OCI-LY7 (cell line): ENCODE measurements around the gene SENP5. TPM values are rescaled to one million over a fixed set of nuclear protein-coding genes. Genes with fewer than 3 reads are reported as not detected.

Source experiments
- BruUV-seq: library from RNA; stranded (reverse); fragments of 400-500 nt; replicated peaks from 2 replicates; lab custom pipeline; 2021; lab: Mats Ljungman, UMichigan
- CTCF ChIA-PET: fragments of 300-600 bp; sonication (Branson Sonifier 250); formaldehyde crosslinking; loops from one replicate; lab custom pipeline; 2022; ENCODE audit warnings: antibody characterized with exemption; ENCODE audit not compliant: unreplicated experiment; lab: Charles Lee
- POLR2A ChIA-PET: fragments of 300-600 bp; sonication (Branson Sonifier 250); formaldehyde crosslinking; loops from one replicate; lab custom pipeline; 2022; ENCODE audit warnings: antibody characterized with exemption; lab: Charles Lee
- DNase-seq: peaks from one replicate; pipeline ENCODE4 v3.0.0-alpha.2; 2015; ENCODE audit warnings: low spot score
- H2AFZ ChIP-seq: fragments of 200-600 bp; sonication (generic), shearing (Covaris generic); 2 replicates; pipeline ENCODE4 v1.6.1; 2014; ENCODE audit warnings: mild to moderate bottlenecking, antibody characterized with exemption, low read length, moderate library complexity
- H3K27ac ChIP-seq: fragments of 200-600 bp; sonication (generic); 2 replicates; pipeline ENCODE4 v1.5.1; 2014; ENCODE audit warnings: mixed run types, low read depth, mild to moderate bottlenecking, moderate library complexity, low read length, inconsistent platforms; ENCODE audit not compliant: poor library complexity, severe bottlenecking
- H3K36me3 ChIP-seq: fragments of 200-600 bp; sonication (generic); 2 replicates; pipeline ENCODE4 v1.6.1; 2014; ENCODE audit warnings: mild to moderate bottlenecking, antibody characterized with exemption, low read length, moderate library complexity, mixed read lengths; ENCODE audit not compliant: insufficient read depth
- H3K4me1 ChIP-seq: fragments of 200-600 bp; sonication (generic); 2 replicates; pipeline ENCODE4 v1.5.1; 2014; ENCODE audit warnings: mild to moderate bottlenecking, low read length; ENCODE audit not compliant: insufficient read depth, poor library complexity, severe bottlenecking
- H3K4me2 ChIP-seq: fragments of 200-600 bp; sonication (generic); 2 replicates; pipeline ENCODE4 v1.6.1; 2014; ENCODE audit warnings: mild to moderate bottlenecking, low read length
- H3K4me3 ChIP-seq: fragments of 200-600 bp; sonication (generic); 2 replicates; pipeline ENCODE4 v1.5.1; 2014; ENCODE audit warnings: mild to moderate bottlenecking, low read depth, low read length; ENCODE audit not compliant: poor library complexity, severe bottlenecking
- H3K79me2 ChIP-seq: fragments of 200-600 bp; sonication (generic); 2 replicates; pipeline ENCODE4 v1.6.1; 2016; ENCODE audit warnings: low read depth, mild to moderate bottlenecking, low read length, moderate library complexity, mixed read lengths; ENCODE audit not compliant: insufficient read depth
- H3K9me2 ChIP-seq: fragments of 200-600 bp; sonication (generic); 2 replicates; pipeline ENCODE4 v1.6.1; 2016; ENCODE audit warnings: mild to moderate bottlenecking, low read length, mixed read lengths; ENCODE audit not compliant: insufficient read depth
- H3K9me3 ChIP-seq: fragments of 200-600 bp; sonication (generic); 2 replicates; pipeline ENCODE4 v1.6.1; 2014; ENCODE audit warnings: mild to moderate bottlenecking, mixed run types, low read length, mixed read lengths
- H4K20me1 ChIP-seq: fragments of 200-600 bp; sonication (generic); 2 replicates; pipeline ENCODE4 v1.6.1; 2014; ENCODE audit warnings: mild to moderate bottlenecking, antibody characterized with exemption, low read length, moderate library complexity, mixed read lengths; ENCODE audit not compliant: insufficient read depth
- EZH2phosphoT487 ChIP-seq: fragments of 200-600 bp; sonication (generic); IDR thresholded peaks from 2 replicates; pipeline ENCODE4 v1.6.1; 2018; ENCODE audit warnings: low read depth, borderline replicate concordance, mild to moderate bottlenecking, mixed run types, antibody characterized with exemption, low read length, moderate library complexity, mixed read lengths
- intact Hi-C: fragments of 100-400 bp; cut with micrococcal nuclease; formaldehyde crosslinking; loops from one replicate; pipeline ENCODE4 v1.10.0; 2022; ENCODE audit not compliant: unreplicated experiment
- total RNA-seq, 2 experiments: library from RNA; depleted of rRNA in 1 of 2; stranded (reverse); fragments of >200 nt in 1 of 2; shearing (Covaris generic) in 1 of 2; gene quantifications; 2 replicates each; pipeline ENCODE4 v1.2.3, GENCODE V29; 2014 to 2022
- TF ChIP-seq, protein P1 (sequence below): fragments of 200-600 bp; sonication (generic); conservative IDR thresholded peaks from 2 replicates; pipeline ENCODE4 v1.5.1; 2014; ENCODE audit warnings: mild to moderate bottlenecking, antibody characterized with exemption, low read length, moderate library complexity, mixed read lengths

Gene SENP5
- total RNA-seq, 2 experiments from 2014 or later: 40.2 to 42.9 TPM

DNA sequence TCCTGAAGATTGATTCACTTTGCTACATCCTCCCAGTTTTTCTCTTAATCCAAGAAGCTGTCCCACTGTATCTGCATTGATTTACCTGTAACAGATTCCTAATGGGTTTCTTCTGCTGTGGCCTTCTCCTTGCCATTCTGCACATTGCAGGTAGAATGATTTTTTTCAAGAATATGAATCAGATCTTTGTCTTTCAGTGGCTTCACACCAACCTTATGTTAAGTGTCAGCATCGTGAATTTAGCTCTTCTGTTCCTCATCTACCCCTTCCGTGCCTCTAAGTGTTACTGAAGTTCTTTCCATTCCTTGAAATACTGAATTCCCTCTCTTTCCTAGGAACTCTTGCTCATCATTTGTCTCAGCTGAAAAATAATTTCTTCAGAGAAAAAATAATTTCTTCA lies 7.5 kb downstream of the SENP5 start:
- intact Hi-C loops: no loop called here
- TF ChIP-seq, protein P1, sequence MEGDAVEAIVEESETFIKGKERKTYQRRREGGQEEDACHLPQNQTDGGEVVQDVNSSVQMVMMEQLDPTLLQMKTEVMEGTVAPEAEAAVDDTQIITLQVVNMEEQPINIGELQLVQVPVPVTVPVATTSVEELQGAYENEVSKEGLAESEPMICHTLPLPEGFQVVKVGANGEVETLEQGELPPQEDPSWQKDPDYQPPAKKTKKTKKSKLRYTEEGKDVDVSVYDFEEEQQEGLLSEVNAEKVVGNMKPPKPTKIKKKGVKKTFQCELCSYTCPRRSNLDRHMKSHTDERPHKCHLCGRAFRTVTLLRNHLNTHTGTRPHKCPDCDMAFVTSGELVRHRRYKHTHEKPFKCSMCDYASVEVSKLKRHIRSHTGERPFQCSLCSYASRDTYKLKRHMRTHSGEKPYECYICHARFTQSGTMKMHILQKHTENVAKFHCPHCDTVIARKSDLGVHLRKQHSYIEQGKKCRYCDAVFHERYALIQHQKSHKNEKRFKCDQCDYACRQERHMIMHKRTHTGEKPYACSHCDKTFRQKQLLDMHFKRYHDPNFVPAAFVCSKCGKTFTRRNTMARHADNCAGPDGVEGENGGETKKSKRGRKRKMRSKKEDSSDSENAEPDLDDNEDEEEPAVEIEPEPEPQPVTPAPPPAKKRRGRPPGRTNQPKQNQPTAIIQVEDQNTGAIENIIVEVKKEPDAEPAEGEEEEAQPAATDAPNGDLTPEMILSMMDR: no peak
- no peak for TF ChIP-seq EZH2phosphoT487
- H3K36me3 ChIP-seq: peaks cover 20% of the 10 kb centered on the region
- H3K4me2 ChIP-seq: no peak overlapping the region
- no peak overlapping the region for H3K4me3 ChIP-seq
- CTCF ChIA-PET: no interaction called here
- no peak overlapping the region for H3K27ac ChIP-seq
- no peak for DNase-seq
- H4K20me1 ChIP-seq: peaks cover 23% of the 10 kb centered on the region
- H3K9me3 ChIP-seq: no peaks in the 10 kb centered on the region
- peaks cover 98% of the 10 kb centered on the region for H3K79me2 ChIP-seq
- H3K4me1 ChIP-seq: no peaks in the 10 kb centered on the region
- H3K9me2 ChIP-seq: no peaks in the 10 kb centered on the region
- BruUV-seq: no TSS peak
- no peak overlapping the region for H2AFZ ChIP-seq
- POLR2A ChIA-PET: interaction anchor here (0.7 to 1.1 kb wide), 3 partner anchors 12 to 404 kb away, joined by 3 to 8 read pairs (median 3); partner anchors contain the start of gene NCBP2

DNA sequence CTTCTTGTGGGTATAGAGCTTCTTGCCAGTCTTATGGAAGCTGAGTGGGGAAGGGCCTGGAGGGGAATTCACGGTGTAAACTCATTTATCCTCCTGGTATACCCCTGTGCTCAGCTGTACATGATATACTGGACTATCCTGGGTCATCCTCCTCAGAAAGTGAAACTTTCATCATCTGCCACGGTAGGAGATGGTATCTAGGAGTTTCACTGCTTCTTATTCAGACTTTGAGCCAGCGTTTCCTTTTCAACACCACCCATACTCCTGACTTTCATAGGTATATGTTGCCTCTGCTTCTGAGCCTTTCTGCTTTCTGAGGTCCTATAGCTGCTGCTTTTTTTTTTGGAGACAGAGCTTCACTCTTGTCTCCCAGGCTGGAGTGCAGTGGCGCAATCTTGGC lies 15.6 kb downstream of the SENP5 start:
- no peak overlapping the region for H3K27ac ChIP-seq
- ChIA-PET CTCF (no interaction called here), POLR2A (no interaction called here)
- no peak for TF ChIP-seq EZH2phosphoT487
- TF ChIP-seq, protein P1: no peak
- peaks cover 67% of the 10 kb centered on the region for H3K79me2 ChIP-seq
- no peak overlapping the region for H2AFZ ChIP-seq
- H3K4me2 ChIP-seq: no peak overlapping the region
- BruUV-seq: no TSS peak
- H3K4me3 ChIP-seq: no peak overlapping the region
- no peaks in the 10 kb centered on the region for H3K9me2 ChIP-seq
- DNase-seq: no peak
- peaks cover 4% of the 10 kb centered on the region for H3K4me1 ChIP-seq
- no peaks in the 10 kb centered on the region for H3K9me3 ChIP-seq
- peaks cover 47% of the 10 kb centered on the region for H3K36me3 ChIP-seq
- intact Hi-C loops: no loop called here
- H4K20me1 ChIP-seq: peaks cover 3% of the 10 kb centered on the region

DNA sequence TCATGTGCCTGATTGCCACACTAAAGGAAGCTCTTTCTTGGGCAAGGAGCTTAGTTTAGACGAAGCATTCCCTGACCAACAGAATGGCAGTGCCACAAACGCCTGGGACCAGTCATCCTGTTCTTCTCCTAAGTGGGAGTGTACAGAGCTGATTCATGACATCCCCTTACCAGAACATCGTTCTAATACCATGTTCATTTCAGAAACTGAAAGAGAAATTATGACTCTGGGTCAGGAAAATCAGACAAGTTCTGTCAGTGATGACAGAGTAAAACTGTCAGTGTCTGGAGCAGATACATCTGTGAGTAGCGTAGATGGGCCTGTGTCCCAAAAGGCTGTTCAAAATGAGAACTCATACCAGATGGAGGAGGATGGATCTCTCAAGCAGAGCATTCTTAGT lies 18.4 kb downstream of the SENP5 start:
- Histone ChIP-seq H3K27ac (no peak overlapping the region), H3K4me3 (no peak overlapping the region), H3K36me3 (peaks cover 56% of the 10 kb centered on the region), H2AFZ (no peak overlapping the region), H3K4me2 (no peak overlapping the region), H3K9me3 (no peaks in the 10 kb centered on the region), H3K4me1 (peaks cover 4% of the 10 kb centered on the region), H3K9me2 (no peaks in the 10 kb centered on the region), H3K79me2 (peaks cover 63% of the 10 kb centered on the region; the same call in 1 of the 2 replicates), H4K20me1 (peaks cover 3% of the 10 kb centered on the region)
- POLR2A ChIA-PET: interaction anchor here (1.1 kb wide), 1 partner anchor 12 kb away, joined by 3 read pairs; no protein-coding TSS in a partner anchor
- CTCF ChIA-PET: interaction anchor here (0.6 kb wide), 2 partner anchors 19 to 31 kb away, joined by 3 to 5 read pairs; no protein-coding TSS in a partner anchor
- intact Hi-C loops: no loop called here
- no peak for TF ChIP-seq EZH2phosphoT487
- DNase-seq: no peak
- TSS peak; percentile 67 for BruUV-seq
